ENCODE measurements around the gene SHB. TPM values are rescaled to one million over a fixed set of nuclear protein-coding genes. Genes with fewer than 3 reads are reported as not detected.

The SHB gene
- total and polyA plus RNA-seq, 2 of the 13 experiments (the other 11 are each of a cell fraction or from before 2014, with no cell fraction given) = 19.4 to 20.7 TPM

DNA sequence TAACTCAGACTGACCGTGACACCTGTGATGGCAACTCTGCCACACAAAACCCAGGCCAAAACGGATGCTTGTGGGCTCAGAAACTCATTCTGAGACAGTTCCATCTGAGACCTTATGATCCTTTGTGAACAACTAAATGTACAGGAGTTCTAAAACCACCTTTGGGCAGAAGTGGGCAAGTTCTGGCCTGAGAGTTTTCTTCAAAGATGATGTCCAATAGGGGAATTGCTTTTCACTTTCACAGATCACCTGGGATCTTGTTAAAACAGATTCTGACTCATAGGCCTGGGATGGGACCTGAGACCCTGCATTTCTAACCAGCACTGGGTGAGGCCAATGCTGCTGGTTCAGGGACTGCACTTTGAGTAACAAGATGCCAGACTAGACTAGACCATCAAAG lies 97.3 kb downstream of the SHB start:
- no TSS peak for BruUV-seq (replicated peaks)
- no peak for DNase-seq (ENCODE audit: low spot score)
- Histone ChIP-seq H4K20me1 (ENCODE audit: insufficient read depth, low read length) (peaks cover 66% of the 10 kb centered on the region), H2AFZ (ENCODE audit: low read length) (no peak overlapping the region), H3K27me3 (ENCODE audit: control insufficient read depth in 1 of 2, insufficient read depth in 2 of 2, low read length in 2 of 2) (no peaks in the 10 kb centered on the region), H3K9ac (ENCODE audit: insufficient read depth, low read depth, low read length) (no peak overlapping the region), H3K27ac (ENCODE audit: extremely low read length, insufficient read depth, low read length) (no peak overlapping the region), H3K4me2 (ENCODE audit: low read depth, low read length) (no peak overlapping the region), H3K4me1 (ENCODE audit: insufficient read depth, low read length) (peaks cover 59% of the 10 kb centered on the region), H3K79me2 (ENCODE audit: insufficient read depth, low read length) (peaks cover 15% of the 10 kb centered on the region), H3K36me3 (replicated peaks in 1 of 2; ENCODE audit: control insufficient read depth in 1 of 2, insufficient read depth in 2 of 2, low read length in 2 of 2) (peaks cover 31 to 86% of the 10 kb centered on the region in 2 experiments), H3K9me3 (ENCODE audit: low read length) (no peaks in the 10 kb centered on the region), H3K4me3 (replicated peaks in 1 of 3; ENCODE audit: insufficient read depth in 1 of 3, low read depth in 2 of 3, low read length in 3 of 3) (no peak overlapping the region)
- FAIRE-seq = no peak
- POLR2A ChIA-PET = no interaction called here
- intact Hi-C loops (cut with micrococcal nuclease; ENCODE audit: unreplicated experiment) = no loop called here
- 100% methylated on average over 1 of the region's 2 CpGs for WGBS (ENCODE audit: low lambda C conversion rate)
- in situ Hi-C loops (cut with HindIII; ENCODE audit: extremely low pct_ligation_motif_present, low pct_unique_long_range_greater_than_20kb) = no loop called here
- ATAC-seq = no peak
- TF ChIP-seq ADNP (CRISPR knock-in tag; IDR thresholded peaks at IDR 0.05) (no peak), ZNF235 (CRISPR knock-in tag; IDR thresholded peaks at IDR 0.05; ENCODE audit: borderline replicate concordance) (no peak), ZNF12 (CRISPR knock-in tag; IDR thresholded peaks at IDR 0.05) (no peak), ZNF260 (CRISPR knock-in tag; IDR thresholded peaks at IDR 0.05; ENCODE audit: borderline replicate concordance, low read depth) (no peak), ZNF30 (CRISPR knock-in tag; IDR thresholded peaks at IDR 0.05) (no peak), PHF20 (CRISPR knock-in tag; IDR thresholded peaks at IDR 0.05) (no peak), CEBPB (IDR thresholded peaks at IDR 0.05; ENCODE audit: borderline replicate concordance, low read depth, low read length) (no peak), PTBP1 (IDR thresholded peaks at IDR 0.05; ENCODE audit: low read depth, low read length, poor library complexity, severe bottlenecking) (no peak), CREB3 (CRISPR knock-in tag; IDR thresholded peaks at IDR 0.05) (no peak), ZNF737 (CRISPR knock-in tag; IDR thresholded peaks at IDR 0.05; ENCODE audit: borderline replicate concordance) (no peak), ZNF282 (IDR thresholded peaks at IDR 0.05; ENCODE audit: partially characterized antibody) (no peak), CEBPG (CRISPR knock-in tag; IDR thresholded peaks at IDR 0.05) (no peak), YEATS4 (CRISPR knock-in tag; IDR thresholded peaks at IDR 0.05; ENCODE audit: borderline replicate concordance) (no peak), XBP1 (CRISPR knock-in tag; IDR thresholded peaks at IDR 0.05) (no peak)
- CTCF ChIA-PET (ENCODE audit: low intra/inter-chr PET ratio, low total read pairs) = no interaction called here

Measured in HepG2 (cell line).